Neural progenitor cell (in vitro differentiated cells): ENCODE data around the gene RYR1. TPM values are rescaled to one million over a fixed set of nuclear protein-coding genes. Genes with fewer than 3 reads are reported as not detected.

Source experiments
- DNase-seq: peaks from one replicate; pipeline ENCODE4 v3.0.0-alpha.2; 2016; ENCODE audit warnings: low spot score
- H2AFZ ChIP-seq: fragments of 200-600 bp; sonication (generic); replicated peaks from 2 replicates; pipeline ENCODE4 v1.6.1; 2016; ENCODE audit warnings: antibody characterized with exemption
- H3F3A ChIP-seq: fragments of 200-600 bp; sonication (generic); 2 replicates; pipeline ENCODE4 v1.6.1; 2016; ENCODE audit warnings: antibody characterized with exemption, low read depth
- H3K27ac ChIP-seq: fragments of 200-600 bp; sonication (generic); 2 replicates; pipeline ENCODE4 v1.5.1; 2016; ENCODE audit warnings: mild to moderate bottlenecking
- H3K27me3 ChIP-seq: fragments of 200-600 bp; sonication (generic); 2 replicates; pipeline ENCODE4 v1.6.1; 2016; ENCODE audit warnings: mild to moderate bottlenecking, moderate library complexity
- H3K36me3 ChIP-seq: fragments of 200-600 bp; sonication (generic); 2 replicates; pipeline ENCODE4 v1.5.1; 2016
- H3K4me1 ChIP-seq: fragments of 200-600 bp; sonication (generic); 2 replicates; pipeline ENCODE4 v1.6.1; 2016; ENCODE audit warnings: mixed run types
- H3K4me2 ChIP-seq: fragments of 200-600 bp; sonication (generic); 2 replicates; pipeline ENCODE4 v1.6.1; 2016
- H3K4me3 ChIP-seq: fragments of 200-600 bp; sonication (generic); 2 replicates; pipeline ENCODE4 v1.5.1; 2016
- H3K79me2 ChIP-seq: fragments of 200-600 bp; sonication (generic); 2 replicates; pipeline ENCODE4 v1.6.1; 2016; ENCODE audit warnings: low read depth
- H3K9ac ChIP-seq: fragments of 200-600 bp; sonication (generic); 2 replicates; pipeline ENCODE4 v1.6.1; 2016
- H3K9me3 ChIP-seq: fragments of 200-600 bp; sonication (generic); 2 replicates; pipeline ENCODE4 v1.5.1; 2016; ENCODE audit warnings: low read depth
- H4K20me1 ChIP-seq: fragments of 200-600 bp; sonication (generic); 2 replicates; pipeline ENCODE4 v1.6.1; 2016; ENCODE audit warnings: low read depth
- H3K27ac Mint-ChIP-seq: 3 replicates; pipeline ENCODE4 v1.8.0; 2021; ENCODE audit warnings: mixed read lengths
- H3K27me3 Mint-ChIP-seq: 2 replicates; pipeline ENCODE4 v1.8.0; 2022; ENCODE audit warnings: low read depth, mild to moderate bottlenecking, inconsistent platforms, moderate library complexity, mixed read lengths; ENCODE audit not compliant: insufficient read depth
- H3K36me3 Mint-ChIP-seq: 3 replicates; pipeline ENCODE4 v1.8.0; 2021; ENCODE audit warnings: mixed read lengths
- H3K4me1 Mint-ChIP-seq: 3 replicates; pipeline ENCODE4 v1.8.0; 2021; ENCODE audit warnings: mixed read lengths
- H3K4me3 Mint-ChIP-seq: 3 replicates; pipeline ENCODE4 v1.8.0; 2021; ENCODE audit warnings: mild to moderate bottlenecking, moderate library complexity, mixed read lengths
- H3K9me3 Mint-ChIP-seq: 3 replicates; pipeline ENCODE4 v1.8.0; 2020; ENCODE audit warnings: mixed read lengths
- EZH2 ChIP-seq: fragments of 200-600 bp; sonication (generic); IDR thresholded peaks from 2 replicates; pipeline ENCODE4 v1.6.1; 2017; ENCODE audit warnings: antibody characterized with exemption, mild to moderate bottlenecking, moderate library complexity
- EZH2phosphoT487 ChIP-seq: fragments of 200-600 bp; sonication (generic); IDR thresholded peaks from 2 replicates; pipeline ENCODE4 v1.6.1; 2017; ENCODE audit warnings: antibody characterized with exemption
- total RNA-seq: library from RNA; depleted of rRNA; stranded (reverse); fragments of >200 nt; gene quantifications from 2 replicates; pipeline ENCODE4 v1.2.3, GENCODE V29; 2015; ENCODE audit warnings: low replicate concordance
- TF ChIP-seq, protein P1 (sequence below): fragments of 200-600 bp; sonication (generic); IDR thresholded peaks from 2 replicates; pipeline ENCODE4 v1.5.1; 2017; ENCODE audit warnings: antibody characterized with exemption, mild to moderate bottlenecking

RYR1 gene
- total RNA-seq, 1 donor from 2014 or later = 0.60 TPM

DNA sequence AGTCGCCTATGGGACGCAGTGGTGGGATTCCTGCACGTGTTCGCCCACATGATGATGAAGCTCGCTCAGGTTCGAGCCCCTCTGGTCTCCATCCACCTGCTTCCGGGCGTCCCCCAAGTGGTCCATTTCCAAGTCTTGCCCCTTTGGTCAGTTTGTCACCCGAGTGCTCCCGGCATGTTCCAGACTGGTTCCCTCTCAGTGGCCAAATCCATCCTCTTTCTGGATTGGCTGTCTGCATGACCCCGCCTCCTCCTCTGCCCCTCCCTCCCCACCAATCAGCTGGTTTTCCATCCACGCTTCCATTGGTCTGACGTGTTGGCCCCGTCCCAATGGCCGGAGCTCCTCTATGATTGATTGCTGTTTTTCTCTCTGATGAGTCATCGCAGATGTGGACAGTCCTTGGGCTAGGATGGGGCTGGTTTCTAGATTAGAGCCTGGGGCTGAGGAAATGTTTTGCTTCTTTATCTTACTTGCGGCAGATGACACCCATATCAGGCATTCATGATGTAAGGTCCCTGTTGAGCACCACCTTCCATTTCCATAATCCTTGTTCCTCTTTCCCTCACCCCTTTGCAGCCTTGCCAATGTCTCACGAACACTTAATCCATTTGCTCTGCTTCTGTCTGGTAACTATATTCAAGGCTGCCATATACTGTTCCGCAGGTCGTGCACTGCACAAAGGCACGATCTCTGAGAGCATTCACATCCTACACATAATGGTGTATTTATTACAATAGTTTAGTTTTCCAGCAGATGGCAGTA, 110.5 kb downstream of the RYR1 start:
- H3K27ac Mint-ChIP-seq = no peak overlapping the region
- no peak overlapping the region for H2AFZ ChIP-seq
- no peaks in the 10 kb centered on the region for H4K20me1 ChIP-seq
- TF ChIP-seq EZH2phosphoT487 (no peak), EZH2 (no peak)
- TF ChIP-seq, protein P1, sequence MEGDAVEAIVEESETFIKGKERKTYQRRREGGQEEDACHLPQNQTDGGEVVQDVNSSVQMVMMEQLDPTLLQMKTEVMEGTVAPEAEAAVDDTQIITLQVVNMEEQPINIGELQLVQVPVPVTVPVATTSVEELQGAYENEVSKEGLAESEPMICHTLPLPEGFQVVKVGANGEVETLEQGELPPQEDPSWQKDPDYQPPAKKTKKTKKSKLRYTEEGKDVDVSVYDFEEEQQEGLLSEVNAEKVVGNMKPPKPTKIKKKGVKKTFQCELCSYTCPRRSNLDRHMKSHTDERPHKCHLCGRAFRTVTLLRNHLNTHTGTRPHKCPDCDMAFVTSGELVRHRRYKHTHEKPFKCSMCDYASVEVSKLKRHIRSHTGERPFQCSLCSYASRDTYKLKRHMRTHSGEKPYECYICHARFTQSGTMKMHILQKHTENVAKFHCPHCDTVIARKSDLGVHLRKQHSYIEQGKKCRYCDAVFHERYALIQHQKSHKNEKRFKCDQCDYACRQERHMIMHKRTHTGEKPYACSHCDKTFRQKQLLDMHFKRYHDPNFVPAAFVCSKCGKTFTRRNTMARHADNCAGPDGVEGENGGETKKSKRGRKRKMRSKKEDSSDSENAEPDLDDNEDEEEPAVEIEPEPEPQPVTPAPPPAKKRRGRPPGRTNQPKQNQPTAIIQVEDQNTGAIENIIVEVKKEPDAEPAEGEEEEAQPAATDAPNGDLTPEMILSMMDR = no peak
- H3K27me3 Mint-ChIP-seq = no peaks in the 10 kb centered on the region
- H3K9ac ChIP-seq = no peak overlapping the region
- H3K36me3 Mint-ChIP-seq = no peaks in the 10 kb centered on the region
- H3K79me2 ChIP-seq = no peaks in the 10 kb centered on the region
- H3K4me1 ChIP-seq = no peaks in the 10 kb centered on the region
- no peak overlapping the region for H3K27ac ChIP-seq
- no peaks in the 10 kb centered on the region for H3K4me1 Mint-ChIP-seq
- no peaks in the 10 kb centered on the region for H3K36me3 ChIP-seq
- H3K4me3 Mint-ChIP-seq = no peak overlapping the region
- no peak for DNase-seq
- H3K4me2 ChIP-seq = no peak overlapping the region
- H3K9me3 ChIP-seq = no peaks in the 10 kb centered on the region
- H3K9me3 Mint-ChIP-seq = no peaks in the 10 kb centered on the region
- peaks cover 9% of the 10 kb centered on the region for H3F3A ChIP-seq
- no peaks in the 10 kb centered on the region for H3K27me3 ChIP-seq
- H3K4me3 ChIP-seq = no peak overlapping the region

DNA sequence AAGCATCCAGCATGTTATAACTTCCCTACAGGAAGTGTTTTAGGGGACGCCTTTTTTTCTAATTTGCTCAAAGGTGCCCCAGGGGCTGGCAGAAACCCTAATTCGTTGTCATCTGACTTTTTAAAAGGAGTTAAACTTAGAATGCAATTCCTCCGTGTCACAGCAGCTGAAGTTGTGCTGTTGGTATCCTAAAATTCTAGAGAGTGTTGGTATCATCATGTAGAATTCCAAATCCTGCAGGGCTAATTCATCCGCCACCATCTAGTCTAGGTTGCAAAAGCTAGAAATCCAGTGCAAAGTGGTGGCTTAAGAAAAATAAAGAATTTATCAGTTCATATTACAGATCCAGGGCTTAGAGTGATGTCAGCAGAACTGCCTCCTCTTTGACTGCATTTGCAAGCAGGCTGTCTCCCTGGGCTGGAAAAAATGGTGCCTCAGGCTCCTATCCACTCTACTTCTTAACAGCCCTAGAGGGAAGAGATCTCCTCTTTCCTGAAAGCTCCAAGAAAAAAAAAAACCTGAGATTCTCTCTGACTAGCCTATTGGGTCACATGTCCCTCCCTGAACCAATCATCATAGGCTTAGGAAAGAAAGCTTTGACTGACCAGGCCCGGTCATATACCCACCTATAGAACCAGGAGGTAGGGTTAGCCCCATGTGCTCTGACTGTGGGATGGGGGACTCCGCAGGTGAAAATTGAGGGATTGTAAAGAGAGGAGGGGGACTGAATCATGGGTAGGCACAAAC, 111.3 kb downstream of the RYR1 start:
- peaks cover 9% of the 10 kb centered on the region for H3F3A ChIP-seq
- peaks cover 2% of the 10 kb centered on the region for H3K27me3 Mint-ChIP-seq
- DNase-seq = peak; percentile 64
- no peaks in the 10 kb centered on the region for H3K9me3 Mint-ChIP-seq
- no peak overlapping the region for H3K4me2 ChIP-seq
- no peaks in the 10 kb centered on the region for H3K27me3 ChIP-seq
- no peaks in the 10 kb centered on the region for H3K36me3 ChIP-seq
- H3K9ac ChIP-seq = no peak overlapping the region
- H4K20me1 ChIP-seq = no peaks in the 10 kb centered on the region
- H2AFZ ChIP-seq = peak overlapping the region; percentile 75
- no peak overlapping the region for H3K27ac ChIP-seq
- H3K4me1 Mint-ChIP-seq = no peaks in the 10 kb centered on the region
- H3K4me3 Mint-ChIP-seq = no peak overlapping the region
- no peaks in the 10 kb centered on the region for H3K4me1 ChIP-seq
- H3K36me3 Mint-ChIP-seq = no peaks in the 10 kb centered on the region
- H3K79me2 ChIP-seq = no peaks in the 10 kb centered on the region
- H3K9me3 ChIP-seq = no peaks in the 10 kb centered on the region
- H3K27ac Mint-ChIP-seq = no peak overlapping the region
- TF ChIP-seq EZH2 (no peak), EZH2phosphoT487 (no peak)
- TF ChIP-seq, protein P1 = peak; percentile 54
- no peak overlapping the region for H3K4me3 ChIP-seq

DNA sequence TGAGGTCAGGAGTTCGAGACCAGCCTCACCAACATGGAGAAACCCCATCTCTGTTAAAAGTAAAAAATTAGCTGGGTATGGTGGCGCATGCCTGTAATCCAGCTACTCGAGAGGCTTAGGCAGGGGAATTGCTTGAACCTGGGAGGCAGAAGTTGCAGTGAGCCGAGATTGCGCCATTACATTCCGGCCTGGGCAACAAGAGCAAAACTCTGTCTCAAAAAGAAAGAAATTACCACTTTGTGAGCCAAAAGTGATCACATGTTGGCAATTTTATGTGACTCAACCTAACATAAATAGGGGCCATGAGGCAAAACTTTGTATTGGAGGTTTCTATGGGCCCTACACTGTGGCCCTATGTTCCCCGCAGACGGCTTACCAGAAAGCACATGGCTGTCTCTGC, 112.1 kb downstream of the RYR1 start:
- H3K9me3 Mint-ChIP-seq = no peaks in the 10 kb centered on the region
- Histone ChIP-seq H3K9ac (no peak overlapping the region), H2AFZ (no peak overlapping the region), H3K4me3 (no peak overlapping the region), H3K4me2 (no peak overlapping the region), H3K79me2 (no peaks in the 10 kb centered on the region), H4K20me1 (no peaks in the 10 kb centered on the region), H3K36me3 (no peaks in the 10 kb centered on the region), H3K4me1 (no peaks in the 10 kb centered on the region), H3K9me3 (no peaks in the 10 kb centered on the region), H3K27me3 (no peaks in the 10 kb centered on the region), H3F3A (peaks cover 9% of the 10 kb centered on the region), H3K27ac (no peak overlapping the region)
- H3K27ac Mint-ChIP-seq = no peak overlapping the region
- no peak for DNase-seq
- no peaks in the 10 kb centered on the region for H3K36me3 Mint-ChIP-seq
- TF ChIP-seq, protein P1 = no peak
- TF ChIP-seq EZH2 (no peak), EZH2phosphoT487 (no peak)
- H3K4me3 Mint-ChIP-seq = no peak overlapping the region
- H3K27me3 Mint-ChIP-seq = peaks cover 2% of the 10 kb centered on the region
- no peaks in the 10 kb centered on the region for H3K4me1 Mint-ChIP-seq
